ENCODE data around the gene NLRC5. TPM values are rescaled to one million over a fixed set of nuclear protein-coding genes. Genes with fewer than 3 reads are reported as not detected.

NLRC5 gene
- total and polyA plus RNA-seq, 5 donors from 2014 or later: 75.3 to 842 (median 98.2) TPM

GRCh38 chr16:56945847-56946527 lies 43.4 kb upstream of the NLRC5 start:
- no peak for ATAC-seq (ENCODE audit: low read depth in 2 of 2)
- no peaks in the 10 kb centered on the region for H3K27me3 Mint-ChIP-seq
- peaks cover 30% of the 10 kb centered on the region for H3K36me3 Mint-ChIP-seq

DNA sequence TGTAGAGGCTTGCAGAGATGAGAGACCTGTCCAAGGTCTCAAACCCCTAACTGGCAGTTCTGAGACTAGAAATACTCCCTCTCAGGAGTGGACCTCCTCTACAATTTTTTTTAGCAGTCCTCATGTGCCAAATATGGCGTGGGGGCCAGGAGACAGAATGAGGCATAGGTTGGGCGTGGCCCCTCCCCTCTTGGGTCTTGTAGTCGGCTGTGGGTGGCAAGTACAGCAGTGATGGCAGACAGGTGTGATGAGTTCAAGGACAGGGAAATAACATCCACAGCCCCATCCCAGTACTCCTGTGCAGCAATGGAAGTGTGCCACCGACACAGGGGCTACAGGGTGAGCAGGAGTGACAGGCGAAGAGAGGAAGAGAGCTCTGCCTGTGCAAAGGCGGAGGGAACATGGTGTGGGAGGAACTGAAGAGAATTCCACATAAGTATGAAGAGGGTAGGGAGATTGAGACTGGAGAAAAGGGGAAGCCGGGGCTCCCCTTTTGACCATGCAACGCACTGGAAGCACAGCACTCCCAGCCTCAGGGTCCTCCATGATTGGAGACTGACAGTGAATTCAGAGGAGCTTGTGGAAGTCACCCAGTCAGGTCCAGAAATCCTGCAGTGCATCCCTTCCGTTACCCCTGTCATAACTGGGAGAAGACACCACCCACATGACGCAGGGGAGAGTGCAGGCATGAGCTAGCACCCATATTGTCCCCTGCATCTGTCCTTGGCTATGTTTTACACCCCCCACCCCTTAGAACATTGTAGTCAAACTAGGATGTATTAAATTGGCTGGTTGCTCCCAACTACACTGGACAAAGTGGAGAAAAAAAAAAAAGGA lies 42.4 kb upstream of the NLRC5 start:
- peak overlapping the region; percentile 60 to 75 (median 68) for H3K27ac Mint-ChIP-seq
- H3K4me3 Mint-ChIP-seq: no peak overlapping the region
- H3K27me3 ChIP-seq (ENCODE audit: control insufficient read depth, insufficient read depth, low read length): no peaks in the 10 kb centered on the region
- no peak overlapping the region for H3K4me3 ChIP-seq (ENCODE audit: low read depth, low read length)
- H3K4me1 Mint-ChIP-seq: peaks cover 16 to 37% (median 27%) of the 10 kb centered on the region in 4 donors
- H3K9me3 ChIP-seq (ENCODE audit: control insufficient read depth in 2 of 2, low read length in 2 of 2): no peaks in the 10 kb centered on the region
- DNase-seq (no peak), ATAC-seq (ENCODE audit: low read depth in 2 of 2) (no peak)
- peaks cover 12% of the 10 kb centered on the region for H3K4me1 ChIP-seq (ENCODE audit: control insufficient read depth, insufficient read depth, low read length, poor library complexity, severe bottlenecking)
- no peak overlapping the region for H3K27ac ChIP-seq (ENCODE audit: insufficient read depth, low read length, poor library complexity, severe bottlenecking)
- peaks cover 27% of the 10 kb centered on the region for H3K36me3 Mint-ChIP-seq
- H3K36me3 ChIP-seq (ENCODE audit: control insufficient read depth, insufficient read depth, low read length): peaks cover 39% of the 10 kb centered on the region
- no peaks in the 10 kb centered on the region for H3K9me3 Mint-ChIP-seq
- no peaks in the 10 kb centered on the region for H3K27me3 Mint-ChIP-seq

More at GRCh38 chr16:56945847-56946527, 43.4 kb upstream of the NLRC5 start:
- H3K9me3 Mint-ChIP-seq: no peaks in the 10 kb centered on the region
- DNase-seq: no peak
- H3K4me1 ChIP-seq (ENCODE audit: control insufficient read depth, insufficient read depth, low read length, poor library complexity, severe bottlenecking): peaks cover 12% of the 10 kb centered on the region
- no peak overlapping the region for H3K4me3 Mint-ChIP-seq
- peaks cover 13 to 34% (median 24%) of the 10 kb centered on the region in 4 donors for H3K4me1 Mint-ChIP-seq
- H3K27me3 ChIP-seq (ENCODE audit: control insufficient read depth, insufficient read depth, low read length): no peaks in the 10 kb centered on the region
- H3K36me3 ChIP-seq (ENCODE audit: control insufficient read depth, insufficient read depth, low read length): peaks cover 49% of the 10 kb centered on the region
- no peak overlapping the region for H3K27ac ChIP-seq (ENCODE audit: insufficient read depth, low read length, poor library complexity, severe bottlenecking)
- H3K27ac Mint-ChIP-seq: no peak overlapping the region
- no peaks in the 10 kb centered on the region for H3K9me3 ChIP-seq (ENCODE audit: control insufficient read depth in 2 of 2, low read length in 2 of 2)
- no peak overlapping the region for H3K4me3 ChIP-seq (ENCODE audit: low read depth, low read length)

DNA sequence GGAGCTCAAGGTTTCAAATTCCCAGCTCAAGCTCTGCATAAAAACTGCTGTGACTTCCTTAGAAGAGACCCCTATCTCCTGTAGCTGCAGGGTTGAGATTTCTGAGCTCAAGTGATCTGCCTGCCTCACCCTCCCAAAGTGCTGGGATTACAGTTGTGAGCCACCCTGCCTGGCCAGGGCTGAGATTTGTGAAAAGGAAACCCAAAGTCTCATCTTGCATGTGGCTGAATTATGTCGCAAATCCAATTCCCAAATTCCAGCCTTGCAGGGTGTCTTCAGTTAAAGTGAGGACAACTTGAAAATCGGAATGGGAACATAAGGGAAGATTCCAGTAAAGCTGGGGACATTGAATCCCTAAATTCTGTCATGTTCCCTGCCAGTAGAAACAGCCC lies 41.8 kb upstream of the NLRC5 start:
- H3K4me1 Mint-ChIP-seq: peaks cover 16 to 35% (median 25%) of the 10 kb centered on the region in 4 donors
- H3K9me3 Mint-ChIP-seq: no peaks in the 10 kb centered on the region
- Histone ChIP-seq H3K27me3 (ENCODE audit: control insufficient read depth, insufficient read depth, low read length) (no peaks in the 10 kb centered on the region), H3K36me3 (ENCODE audit: control insufficient read depth, insufficient read depth, low read length) (peaks cover 33% of the 10 kb centered on the region), H3K4me3 (ENCODE audit: low read depth, low read length) (no peak overlapping the region), H3K4me1 (ENCODE audit: control insufficient read depth, insufficient read depth, low read length, poor library complexity, severe bottlenecking) (peaks cover 9% of the 10 kb centered on the region), H3K9me3 (ENCODE audit: control insufficient read depth in 2 of 2, low read length in 2 of 2) (no peaks in the 10 kb centered on the region), H3K27ac (ENCODE audit: insufficient read depth, low read length, poor library complexity, severe bottlenecking) (no peak overlapping the region)
- H3K36me3 Mint-ChIP-seq: peaks cover 21% of the 10 kb centered on the region
- no peaks in the 10 kb centered on the region for H3K27me3 Mint-ChIP-seq
- ATAC-seq (ENCODE audit: low read depth in 2 of 2): no peak
- peak overlapping the region in 2 of 3 donors; percentile 60 to 69 for H3K27ac Mint-ChIP-seq
- no peak overlapping the region for H3K4me3 Mint-ChIP-seq
- DNase-seq: no peak

GRCh38 chr16:56948234-56948633 lies 41.1 kb upstream of the NLRC5 start:
- Mint-ChIP-seq H3K27ac (no peak overlapping the region), H3K36me3 (peaks cover 15% of the 10 kb centered on the region), H3K9me3 (no peaks in the 10 kb centered on the region), H3K4me3 (no peak overlapping the region), H3K4me1 (peaks cover 11 to 29% (median 20%) of the 10 kb centered on the region in 4 donors), H3K27me3 (no peaks in the 10 kb centered on the region)
- peaks cover 4% of the 10 kb centered on the region for H3K4me1 ChIP-seq (ENCODE audit: control insufficient read depth, insufficient read depth, low read length, poor library complexity, severe bottlenecking)
- H3K27ac ChIP-seq (ENCODE audit: insufficient read depth, low read length, poor library complexity, severe bottlenecking): no peak overlapping the region
- H3K27me3 ChIP-seq (ENCODE audit: control insufficient read depth, insufficient read depth, low read length): no peaks in the 10 kb centered on the region
- H3K36me3 ChIP-seq (ENCODE audit: control insufficient read depth, insufficient read depth, low read length): peaks cover 26% of the 10 kb centered on the region
- no peaks in the 10 kb centered on the region for H3K9me3 ChIP-seq (ENCODE audit: control insufficient read depth in 2 of 2, low read length in 2 of 2)
- no peak overlapping the region for H3K4me3 ChIP-seq (ENCODE audit: low read depth, low read length)
- ATAC-seq (ENCODE audit: low read depth in 2 of 2): no peak
- no peak for DNase-seq

DNA sequence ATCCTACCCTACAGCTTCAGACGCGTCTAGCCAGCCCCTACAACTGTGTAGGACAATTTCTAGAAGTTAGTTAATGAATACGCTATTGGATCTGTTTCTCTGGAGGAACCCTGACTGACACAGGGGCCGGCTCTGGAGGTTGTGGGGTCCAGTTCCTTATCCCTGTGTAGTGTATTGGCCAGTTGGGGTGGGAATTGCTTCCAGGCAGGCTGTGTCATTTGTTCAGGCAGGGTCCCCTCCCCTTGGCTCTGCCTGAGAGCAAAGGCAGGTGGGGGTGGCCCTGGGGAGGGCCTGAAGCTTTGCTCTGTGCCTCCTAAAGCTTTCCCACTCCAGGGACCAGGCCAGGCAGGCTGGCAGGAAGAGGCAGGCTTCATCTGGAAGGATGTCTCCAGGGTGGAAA lies 39.3 kb upstream of the NLRC5 start:
- DNase-seq (no peak), ATAC-seq (ENCODE audit: low read depth in 2 of 2) (no peak)
- peaks cover 9% of the 10 kb centered on the region for H3K36me3 ChIP-seq (ENCODE audit: control insufficient read depth, insufficient read depth, low read length)
- Mint-ChIP-seq H3K27me3 (no peaks in the 10 kb centered on the region), H3K9me3 (no peaks in the 10 kb centered on the region), H3K36me3 (peaks cover 4% of the 10 kb centered on the region), H3K27ac (peak overlapping the region in 1 of 3 donors; percentile 42), H3K4me3 (no peak overlapping the region), H3K4me1 (peaks cover under 1 to 15% (median 10%) of the 10 kb centered on the region in 4 donors)
- no peaks in the 10 kb centered on the region for H3K9me3 ChIP-seq (ENCODE audit: control insufficient read depth in 2 of 2, low read length in 2 of 2)
- no peak overlapping the region for H3K4me3 ChIP-seq (ENCODE audit: low read depth, low read length)
- H3K27ac ChIP-seq (ENCODE audit: insufficient read depth, low read length, poor library complexity, severe bottlenecking): no peak overlapping the region
- no peaks in the 10 kb centered on the region for H3K4me1 ChIP-seq (ENCODE audit: control insufficient read depth, insufficient read depth, low read length, poor library complexity, severe bottlenecking)
- H3K27me3 ChIP-seq (ENCODE audit: control insufficient read depth, insufficient read depth, low read length): no peaks in the 10 kb centered on the region

DNA sequence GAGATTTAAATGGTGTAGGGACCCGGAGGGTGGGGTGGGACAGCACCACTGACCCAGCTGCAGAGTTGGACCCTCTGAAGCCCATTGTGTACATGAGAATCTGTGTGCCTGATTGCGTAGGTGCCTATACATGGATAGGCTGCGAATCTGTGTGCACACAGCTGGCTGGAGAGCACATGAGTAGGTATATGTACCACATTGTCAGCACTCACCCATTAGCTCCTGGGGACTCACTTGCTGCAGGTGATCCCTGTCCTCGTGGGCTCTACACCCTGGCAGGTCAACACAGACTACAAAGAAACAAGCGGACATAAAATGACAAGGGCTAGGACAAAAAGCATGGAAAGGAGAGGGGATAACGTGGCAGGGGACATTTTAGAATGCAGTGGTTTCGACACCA lies 38.9 kb upstream of the NLRC5 start:
- Mint-ChIP-seq H3K27ac (no peak overlapping the region), H3K9me3 (no peaks in the 10 kb centered on the region), H3K27me3 (no peaks in the 10 kb centered on the region), H3K36me3 (peaks cover 4% of the 10 kb centered on the region), H3K4me3 (peak overlapping the region in 1 of 4 donors; percentile 28), H3K4me1 (peaks cover 0 to 15% (median 9%) of the 10 kb centered on the region in 4 donors)
- Histone ChIP-seq H3K27me3 (ENCODE audit: control insufficient read depth, insufficient read depth, low read length) (no peaks in the 10 kb centered on the region), H3K9me3 (ENCODE audit: control insufficient read depth in 2 of 2, low read length in 2 of 2) (no peaks in the 10 kb centered on the region), H3K27ac (ENCODE audit: insufficient read depth, low read length, poor library complexity, severe bottlenecking) (no peak overlapping the region), H3K36me3 (ENCODE audit: control insufficient read depth, insufficient read depth, low read length) (peaks cover 4% of the 10 kb centered on the region), H3K4me3 (ENCODE audit: low read depth, low read length) (no peak overlapping the region), H3K4me1 (ENCODE audit: control insufficient read depth, insufficient read depth, low read length, poor library complexity, severe bottlenecking) (no peaks in the 10 kb centered on the region)
- ATAC-seq (ENCODE audit: low read depth in 2 of 2) (no peak), DNase-seq (no peak)

DNA sequence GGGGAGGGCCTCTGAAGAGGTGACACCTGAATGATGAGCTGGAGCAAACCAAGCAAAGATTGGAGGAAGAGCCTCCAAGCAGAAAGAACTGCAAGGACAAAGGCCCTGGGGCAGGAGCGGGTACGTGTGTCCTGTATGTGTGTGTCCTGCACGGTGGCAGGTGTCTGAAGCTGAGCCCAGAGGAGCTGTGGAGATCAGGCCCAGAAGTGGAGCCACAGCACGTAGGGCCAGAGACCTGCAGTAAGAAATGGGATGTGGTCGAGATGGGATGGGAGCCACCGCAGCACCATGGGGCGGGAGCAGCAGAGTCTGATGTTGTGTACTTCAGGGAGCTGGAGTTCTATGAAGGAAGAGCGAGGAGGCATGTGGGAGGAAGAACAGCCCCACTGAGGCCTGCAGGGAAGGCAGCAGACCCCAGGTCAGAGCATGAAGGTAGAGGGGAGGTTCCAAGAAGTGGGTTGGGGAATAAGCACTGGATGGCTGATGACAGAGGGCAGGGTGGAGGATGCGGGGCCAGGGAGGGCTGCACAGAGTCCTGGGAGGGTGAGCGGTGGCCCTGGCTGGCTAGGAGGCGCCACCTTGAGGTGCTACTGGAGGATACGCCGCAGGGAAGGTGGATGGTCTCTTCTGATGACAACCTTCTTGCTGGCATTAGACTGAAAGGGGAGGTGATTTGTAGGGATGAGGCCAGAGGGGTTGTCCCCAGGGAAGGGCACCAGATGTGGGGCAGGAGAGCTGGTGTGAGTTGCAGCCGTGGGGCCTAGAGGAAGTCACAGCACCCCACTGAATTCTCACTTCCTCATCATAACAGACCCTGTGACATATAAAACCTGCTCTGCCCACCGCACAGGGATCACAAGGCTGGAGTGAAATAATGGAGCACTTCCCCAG lies 38.2 kb upstream of the NLRC5 start:
- no peaks in the 10 kb centered on the region for H3K9me3 ChIP-seq (ENCODE audit: control insufficient read depth in 2 of 2, low read length in 2 of 2)
- ATAC-seq (ENCODE audit: low read depth in 2 of 2): peak; percentile 81 to 82
- no peaks in the 10 kb centered on the region for H3K27me3 Mint-ChIP-seq
- H3K27ac Mint-ChIP-seq: peak overlapping the region in 1 of 3 donors; percentile 90
- no peaks in the 10 kb centered on the region for H3K27me3 ChIP-seq (ENCODE audit: control insufficient read depth, insufficient read depth, low read length)
- peaks cover 0 to 15% (median 9%) of the 10 kb centered on the region in 4 donors for H3K4me1 Mint-ChIP-seq
- no peaks in the 10 kb centered on the region for H3K9me3 Mint-ChIP-seq
- no peak overlapping the region for H3K4me3 Mint-ChIP-seq
- H3K4me3 ChIP-seq (ENCODE audit: low read depth, low read length): no peak overlapping the region
- H3K36me3 ChIP-seq (ENCODE audit: control insufficient read depth, insufficient read depth, low read length): peaks cover 3% of the 10 kb centered on the region
- peaks cover 4% of the 10 kb centered on the region for H3K36me3 Mint-ChIP-seq
- peak in 2 of 3 donors; percentile 46 to 71 for DNase-seq
- H3K27ac ChIP-seq (ENCODE audit: insufficient read depth, low read length, poor library complexity, severe bottlenecking): no peak overlapping the region
- H3K4me1 ChIP-seq (ENCODE audit: control insufficient read depth, insufficient read depth, low read length, poor library complexity, severe bottlenecking): no peaks in the 10 kb centered on the region
